ENCODE data around the gene PPEF2.

- TF ChIP-seq POLR2A (IDR thresholded peaks at IDR 0.05; ENCODE audit: low read length) = no peak
- TF ChIP-seq GATA1 (IDR thresholded peaks at IDR 0.05; ENCODE audit: low read depth, low read length) = no peak
These were observed 52.8 kb downstream of the PPEF2 start for GRCh38 chr4:75849461-75849860.
